Nephron progenitor cell (in vitro differentiated cells): Measurements from ENCODE around the gene CRTC3.

Source experiments
- DNase-seq: peaks from one replicate; pipeline ENCODE4 v3.0.0; 2021
- H3K27ac Mint-ChIP-seq: 2 replicates; pipeline ENCODE4 v1.8.0; 2021; ENCODE audit warnings: mild to moderate bottlenecking, moderate library complexity, mixed read lengths
- H3K27me3 Mint-ChIP-seq: 2 replicates; pipeline ENCODE4 v1.8.0; 2021; ENCODE audit warnings: mild to moderate bottlenecking, low read depth, mixed read lengths; ENCODE audit not compliant: poor library complexity
- H3K36me3 Mint-ChIP-seq: 2 replicates; pipeline ENCODE4 v1.8.0; 2021; ENCODE audit warnings: low read depth, mixed read lengths
- H3K4me1 Mint-ChIP-seq: 2 replicates; pipeline ENCODE4 v1.8.0; 2021; ENCODE audit warnings: mixed read lengths
- H3K4me3 Mint-ChIP-seq: 2 replicates; pipeline ENCODE4 v1.8.0; 2021; ENCODE audit warnings: mild to moderate bottlenecking, moderate library complexity, mixed read lengths
- H3K9me3 Mint-ChIP-seq: 2 replicates; pipeline ENCODE4 v1.8.0; 2021; ENCODE audit warnings: mild to moderate bottlenecking, moderate library complexity, mixed read lengths
- TF ChIP-seq, protein P1 (sequence below): fragments of 200-600 bp; sonication (generic); IDR thresholded peaks from 2 replicates; pipeline ENCODE4 v1.5.0; 2021; ENCODE audit warnings: antibody characterized with exemption

Gene CRTC3

DNA sequence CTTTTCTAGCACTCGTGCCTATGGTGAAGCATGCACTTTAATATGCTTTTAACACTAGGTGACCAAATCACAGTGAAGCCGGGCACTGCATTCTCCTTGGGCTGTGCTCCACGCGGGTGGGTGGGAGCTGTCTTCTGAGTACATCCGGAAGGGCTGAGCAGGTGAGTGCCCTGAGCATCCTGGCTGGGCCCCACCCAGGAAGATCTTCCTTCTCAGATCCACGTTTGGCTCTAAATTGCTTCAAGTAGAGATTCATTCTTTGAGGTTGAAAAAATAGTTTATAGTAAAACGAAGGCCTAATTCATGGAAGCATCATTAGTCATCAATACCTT, 113.5 kb downstream of the CRTC3 start:
- TF ChIP-seq, protein P1, sequence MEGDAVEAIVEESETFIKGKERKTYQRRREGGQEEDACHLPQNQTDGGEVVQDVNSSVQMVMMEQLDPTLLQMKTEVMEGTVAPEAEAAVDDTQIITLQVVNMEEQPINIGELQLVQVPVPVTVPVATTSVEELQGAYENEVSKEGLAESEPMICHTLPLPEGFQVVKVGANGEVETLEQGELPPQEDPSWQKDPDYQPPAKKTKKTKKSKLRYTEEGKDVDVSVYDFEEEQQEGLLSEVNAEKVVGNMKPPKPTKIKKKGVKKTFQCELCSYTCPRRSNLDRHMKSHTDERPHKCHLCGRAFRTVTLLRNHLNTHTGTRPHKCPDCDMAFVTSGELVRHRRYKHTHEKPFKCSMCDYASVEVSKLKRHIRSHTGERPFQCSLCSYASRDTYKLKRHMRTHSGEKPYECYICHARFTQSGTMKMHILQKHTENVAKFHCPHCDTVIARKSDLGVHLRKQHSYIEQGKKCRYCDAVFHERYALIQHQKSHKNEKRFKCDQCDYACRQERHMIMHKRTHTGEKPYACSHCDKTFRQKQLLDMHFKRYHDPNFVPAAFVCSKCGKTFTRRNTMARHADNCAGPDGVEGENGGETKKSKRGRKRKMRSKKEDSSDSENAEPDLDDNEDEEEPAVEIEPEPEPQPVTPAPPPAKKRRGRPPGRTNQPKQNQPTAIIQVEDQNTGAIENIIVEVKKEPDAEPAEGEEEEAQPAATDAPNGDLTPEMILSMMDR = no peak
- peaks cover 52% of the 10 kb centered on the region for H3K36me3 Mint-ChIP-seq
- H3K27ac Mint-ChIP-seq = no peak overlapping the region
- H3K27me3 Mint-ChIP-seq = no peaks in the 10 kb centered on the region
- H3K9me3 Mint-ChIP-seq = peaks cover 4% of the 10 kb centered on the region
- peaks cover 4% of the 10 kb centered on the region for H3K4me1 Mint-ChIP-seq
- no peak overlapping the region for H3K4me3 Mint-ChIP-seq
- DNase-seq = no peak

DNA sequence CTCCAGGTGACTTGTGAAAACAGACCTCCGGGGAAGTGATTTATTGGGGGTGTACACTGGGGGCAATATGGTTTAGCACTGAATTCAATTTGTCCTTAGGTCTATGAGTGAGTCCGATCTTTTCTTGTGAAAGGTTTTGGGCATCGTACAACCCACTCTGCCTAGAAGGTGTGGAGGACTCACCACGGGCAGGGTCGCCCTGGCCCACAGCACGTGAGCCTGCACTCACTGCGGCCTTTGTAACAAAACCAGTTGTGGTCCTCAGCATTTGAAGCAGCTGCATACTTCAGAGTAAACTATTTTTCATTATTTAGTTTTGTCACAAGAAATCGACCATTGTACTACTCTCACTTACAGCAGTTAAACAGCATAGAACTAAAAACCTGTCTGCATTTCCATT, 114.8 kb downstream of the CRTC3 start:
- no peak for DNase-seq
- Mint-ChIP-seq H3K4me3 (no peak overlapping the region), H3K9me3 (peaks cover 4% of the 10 kb centered on the region), H3K4me1 (peaks cover 7% of the 10 kb centered on the region), H3K27me3 (no peaks in the 10 kb centered on the region), H3K36me3 (peaks cover 45% of the 10 kb centered on the region), H3K27ac (peak overlapping the region; percentile 50)
- TF ChIP-seq, protein P1 = no peak

DNA sequence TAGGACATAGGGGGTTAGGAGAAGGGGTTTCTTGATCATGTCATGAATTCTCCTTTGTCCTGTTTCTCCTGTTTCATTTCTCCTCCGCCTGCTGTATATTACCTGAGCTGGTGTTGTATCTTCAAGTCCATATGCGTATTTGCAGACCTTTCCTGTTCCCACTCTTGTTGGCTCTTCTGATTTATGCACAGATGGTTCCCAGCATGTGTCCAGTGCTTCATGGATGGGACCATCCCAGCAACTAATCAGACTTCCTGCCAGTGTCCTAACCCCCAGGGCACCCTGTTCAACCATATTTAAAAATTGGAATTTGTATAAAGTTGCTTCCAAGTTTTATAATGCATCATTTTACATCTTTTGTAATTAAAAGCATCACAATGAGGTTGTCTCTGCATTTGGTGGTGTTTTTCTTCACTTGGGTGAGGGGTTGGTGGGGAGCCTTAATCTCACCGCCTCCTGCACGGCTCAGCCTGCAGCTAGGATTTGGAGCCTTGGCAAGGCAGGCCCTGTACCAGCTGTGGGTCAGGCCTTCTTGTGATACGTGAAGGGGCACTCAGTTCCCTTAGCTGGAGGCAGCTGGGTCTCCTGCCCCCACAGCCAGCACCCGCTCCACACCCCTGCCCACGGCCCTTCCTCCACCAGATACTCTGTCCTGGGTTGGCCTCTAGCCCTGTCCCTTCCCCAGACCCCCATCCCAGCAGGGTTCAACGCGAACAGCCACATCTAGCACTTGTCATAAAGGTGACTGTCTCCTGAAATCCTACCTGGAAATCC, 115.4 kb downstream of the CRTC3 start:
- TF ChIP-seq, protein P1 = no peak
- Mint-ChIP-seq H3K4me1 (peaks cover 7% of the 10 kb centered on the region), H3K4me3 (no peak overlapping the region), H3K9me3 (peaks cover 4% of the 10 kb centered on the region), H3K36me3 (peaks cover 45% of the 10 kb centered on the region), H3K27ac (peak overlapping the region; percentile 87), H3K27me3 (no peaks in the 10 kb centered on the region)
- no peak for DNase-seq

DNA sequence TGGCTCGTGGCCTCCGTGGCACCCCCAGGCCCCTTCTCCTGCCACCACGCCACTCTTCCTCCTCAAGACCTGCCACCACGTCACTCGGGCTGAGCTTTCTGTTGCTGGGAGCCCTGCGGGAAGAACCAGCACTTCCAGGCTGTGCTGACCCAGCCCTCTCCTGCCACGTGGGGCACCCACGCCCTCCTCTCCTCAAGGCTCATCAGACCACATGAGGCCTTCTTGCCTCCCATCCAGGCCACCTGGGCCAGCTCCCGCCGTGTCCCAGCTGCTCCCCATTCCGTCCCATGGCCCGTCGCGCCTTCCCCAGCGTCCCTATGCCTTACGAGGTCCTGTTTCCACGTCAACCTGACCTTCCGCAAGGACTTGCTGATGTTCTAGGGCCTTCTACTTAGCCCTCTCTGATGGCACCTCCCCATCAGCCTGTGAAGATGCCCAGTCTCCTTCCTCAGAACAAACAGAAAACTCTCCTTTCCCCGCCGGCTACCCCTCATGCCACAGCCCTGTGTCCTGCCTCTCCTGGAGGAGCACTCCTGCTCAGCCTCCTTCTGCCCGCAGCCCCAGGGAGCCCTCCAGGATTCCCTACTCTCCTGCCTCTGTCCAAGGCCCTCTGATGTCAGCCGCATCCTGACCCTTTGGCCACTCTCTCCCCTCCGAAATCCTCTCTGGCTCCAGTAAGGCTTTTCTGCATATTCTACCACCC, 116.3 kb downstream of the CRTC3 start:
- Mint-ChIP-seq H3K4me1 (peaks cover 7% of the 10 kb centered on the region), H3K9me3 (peaks cover 4% of the 10 kb centered on the region), H3K27ac (peak overlapping the region; percentile 87), H3K27me3 (no peaks in the 10 kb centered on the region), H3K36me3 (peaks cover 37% of the 10 kb centered on the region), H3K4me3 (no peak overlapping the region)
- TF ChIP-seq, protein P1 = no peak
- DNase-seq = no peak

DNA sequence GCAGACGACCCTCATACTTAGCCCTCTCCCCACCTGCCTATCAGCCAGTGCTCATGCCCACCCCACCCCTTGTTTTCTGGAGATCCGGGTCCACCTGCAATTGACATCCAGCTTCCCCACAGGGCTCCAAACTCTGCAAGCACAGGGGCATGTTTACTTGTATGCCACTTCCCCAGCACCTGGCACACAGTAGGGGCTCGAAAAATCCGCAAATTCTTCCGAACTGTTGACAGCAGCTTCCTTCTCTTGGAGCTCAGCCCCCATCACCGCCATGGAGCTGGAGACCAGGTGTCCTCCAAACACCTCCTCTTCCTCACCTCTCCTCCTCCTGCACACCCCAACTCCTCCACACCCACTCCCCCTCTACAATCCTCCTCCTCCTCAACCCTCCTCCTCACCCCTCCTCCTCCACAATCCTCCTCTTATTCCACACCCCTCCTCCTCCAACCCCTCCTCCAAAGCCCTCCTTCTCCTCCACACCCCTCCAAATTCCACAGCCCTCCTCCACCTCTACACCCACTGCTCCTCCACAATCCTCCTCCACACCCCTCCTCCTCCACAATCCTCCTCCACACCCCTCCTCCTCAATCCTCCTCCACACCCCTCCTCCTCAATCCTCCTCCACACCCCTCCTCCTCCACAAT, 117.1 kb downstream of the CRTC3 start:
- Mint-ChIP-seq H3K9me3 (peaks cover 4% of the 10 kb centered on the region), H3K27ac (peak overlapping the region; percentile 87), H3K27me3 (no peaks in the 10 kb centered on the region), H3K4me3 (no peak overlapping the region), H3K36me3 (peaks cover 33% of the 10 kb centered on the region), H3K4me1 (peaks cover 7% of the 10 kb centered on the region)
- DNase-seq = no peak
- TF ChIP-seq, protein P1 = no peak
